ENCODE measurements around the gene UGT1A3. TPM values are rescaled to one million over a fixed set of nuclear protein-coding genes. Genes with fewer than 3 reads are reported as not detected.

The UGT1A3 gene
- total RNA-seq, 1 donor from 2014 or later = not detected

- no peak for DNase-seq (ENCODE audit: low spot score)
- H3K36me3 Mint-ChIP-seq (ENCODE audit: low read depth) = no peaks in the 10 kb centered on the region
- peaks cover 15% of the 10 kb centered on the region for H3K9me3 Mint-ChIP-seq
- no peaks in the 10 kb centered on the region for H3K27me3 Mint-ChIP-seq (ENCODE audit: low read depth)
- no peaks in the 10 kb centered on the region for H3K4me1 Mint-ChIP-seq (ENCODE audit: low read depth)
- no peak overlapping the region for H3K4me3 Mint-ChIP-seq (ENCODE audit: low read depth)
- intact Hi-C loops (cut with micrococcal nuclease) = no loop called here
- H3K27ac Mint-ChIP-seq = no peak overlapping the region
These were observed 26.2 kb downstream of the UGT1A3 start for GRCh38 chr2:233754872-233755611.

GRCh38 chr2:233756429-233757081, 27.7 kb downstream of the UGT1A3 start:
- no peak for DNase-seq (ENCODE audit: low spot score)
- Mint-ChIP-seq H3K4me3 (ENCODE audit: low read depth) (no peak overlapping the region), H3K9me3 (peaks cover 5% of the 10 kb centered on the region), H3K27me3 (ENCODE audit: low read depth) (no peaks in the 10 kb centered on the region), H3K4me1 (ENCODE audit: low read depth) (no peaks in the 10 kb centered on the region), H3K36me3 (ENCODE audit: low read depth) (no peaks in the 10 kb centered on the region), H3K27ac (no peak overlapping the region)
- intact Hi-C loops (cut with micrococcal nuclease) = no loop called here

- no peaks in the 10 kb centered on the region for H3K27me3 Mint-ChIP-seq (ENCODE audit: low read depth)
- no peaks in the 10 kb centered on the region for H3K9me3 Mint-ChIP-seq
- DNase-seq (ENCODE audit: low spot score) = no peak
- intact Hi-C loops (cut with micrococcal nuclease) = no loop called here
- H3K36me3 Mint-ChIP-seq (ENCODE audit: low read depth) = no peaks in the 10 kb centered on the region
- no peak overlapping the region for H3K27ac Mint-ChIP-seq
- H3K4me3 Mint-ChIP-seq (ENCODE audit: low read depth) = no peak overlapping the region
- H3K4me1 Mint-ChIP-seq (ENCODE audit: low read depth) = no peaks in the 10 kb centered on the region
These were observed 29.3 kb downstream of the UGT1A3 start for GRCh38 chr2:233758141-233758540.

GRCh38 chr2:233758849-233759248, 30.0 kb downstream of the UGT1A3 start:
- H3K4me1 Mint-ChIP-seq (ENCODE audit: low read depth) = no peaks in the 10 kb centered on the region
- no peaks in the 10 kb centered on the region for H3K9me3 Mint-ChIP-seq
- no peak overlapping the region for H3K27ac Mint-ChIP-seq
- H3K4me3 Mint-ChIP-seq (ENCODE audit: low read depth) = no peak overlapping the region
- intact Hi-C loops (cut with micrococcal nuclease) = no loop called here
- no peaks in the 10 kb centered on the region for H3K36me3 Mint-ChIP-seq (ENCODE audit: low read depth)
- peaks cover 4% of the 10 kb centered on the region for H3K27me3 Mint-ChIP-seq (ENCODE audit: low read depth)
- no peak for DNase-seq (ENCODE audit: low spot score)

GRCh38 chr2:233760043-233760442, 31.2 kb downstream of the UGT1A3 start, which contains the start of gene UGT1A1:
TSS of gene UGT1A1 (plus strand) at chr2:233760270. CDS start at chr2:233760288, 18 bp downstream.
- Mint-ChIP-seq H3K27me3 (ENCODE audit: low read depth) (peaks cover 6% of the 10 kb centered on the region), H3K4me3 (ENCODE audit: low read depth) (no peak within 1 kb of the TSS), H3K9me3 (no peaks in the 10 kb centered on the region), H3K4me1 (ENCODE audit: low read depth) (peaks cover 3% of the 10 kb centered on the region), H3K27ac (no peak within 1 kb of the TSS), H3K36me3 (ENCODE audit: low read depth) (no peaks in the 10 kb centered on the region)
- DNase-seq (ENCODE audit: low spot score) = no peak
- intact Hi-C loops (cut with micrococcal nuclease) = no loop called here

- no peak for DNase-seq (ENCODE audit: low spot score)
- H3K27ac Mint-ChIP-seq = no peak overlapping the region
- no peak overlapping the region for H3K4me3 Mint-ChIP-seq (ENCODE audit: low read depth)
- H3K9me3 Mint-ChIP-seq = no peaks in the 10 kb centered on the region
- intact Hi-C loops (cut with micrococcal nuclease) = no loop called here
- H3K4me1 Mint-ChIP-seq (ENCODE audit: low read depth) = peaks cover 3% of the 10 kb centered on the region
- peaks cover 6% of the 10 kb centered on the region for H3K27me3 Mint-ChIP-seq (ENCODE audit: low read depth)
- H3K36me3 Mint-ChIP-seq (ENCODE audit: low read depth) = no peaks in the 10 kb centered on the region
These were observed 32.4 kb downstream of the UGT1A3 start for GRCh38 chr2:233761040-233761769.

- Mint-ChIP-seq H3K27ac (no peak overlapping the region), H3K9me3 (no peaks in the 10 kb centered on the region), H3K4me3 (ENCODE audit: low read depth) (no peak overlapping the region), H3K4me1 (ENCODE audit: low read depth) (peaks cover 3% of the 10 kb centered on the region), H3K36me3 (ENCODE audit: low read depth) (no peaks in the 10 kb centered on the region), H3K27me3 (ENCODE audit: low read depth) (peaks cover 6% of the 10 kb centered on the region)
- intact Hi-C loops (cut with micrococcal nuclease) = no loop called here
- DNase-seq (ENCODE audit: low spot score) = no peak
These were observed 35.4 kb downstream of the UGT1A3 start for GRCh38 chr2:233764264-233764663.

GRCh38 chr2:233764761-233765160, 35.9 kb downstream of the UGT1A3 start:
- H3K27ac Mint-ChIP-seq = no peak overlapping the region
- H3K4me3 Mint-ChIP-seq (ENCODE audit: low read depth) = no peak overlapping the region
- H3K36me3 Mint-ChIP-seq (ENCODE audit: low read depth) = no peaks in the 10 kb centered on the region
- peaks cover 6% of the 10 kb centered on the region for H3K27me3 Mint-ChIP-seq (ENCODE audit: low read depth)
- intact Hi-C loops (cut with micrococcal nuclease) = no loop called here
- H3K4me1 Mint-ChIP-seq (ENCODE audit: low read depth) = peaks cover 3% of the 10 kb centered on the region
- DNase-seq (ENCODE audit: low spot score) = no peak
- H3K9me3 Mint-ChIP-seq = no peaks in the 10 kb centered on the region

- H3K36me3 Mint-ChIP-seq (ENCODE audit: low read depth) = no peaks in the 10 kb centered on the region
- no peaks in the 10 kb centered on the region for H3K9me3 Mint-ChIP-seq
- peaks cover 3% of the 10 kb centered on the region for H3K4me1 Mint-ChIP-seq (ENCODE audit: low read depth)
- H3K27ac Mint-ChIP-seq = no peak overlapping the region
- no peak for DNase-seq (ENCODE audit: low spot score)
- peaks cover 6% of the 10 kb centered on the region for H3K27me3 Mint-ChIP-seq (ENCODE audit: low read depth)
- H3K4me3 Mint-ChIP-seq (ENCODE audit: low read depth) = no peak overlapping the region
- intact Hi-C loops (cut with micrococcal nuclease) = no loop called here
These were observed 37.6 kb downstream of the UGT1A3 start for GRCh38 chr2:233766416-233766815.

- intact Hi-C loops (cut with micrococcal nuclease) = no loop called here
- H3K4me3 Mint-ChIP-seq (ENCODE audit: low read depth) = no peak overlapping the region
- H3K4me1 Mint-ChIP-seq (ENCODE audit: low read depth) = peaks cover 3% of the 10 kb centered on the region
- H3K9me3 Mint-ChIP-seq = no peaks in the 10 kb centered on the region
- H3K27ac Mint-ChIP-seq = no peak overlapping the region
- no peaks in the 10 kb centered on the region for H3K36me3 Mint-ChIP-seq (ENCODE audit: low read depth)
- peaks cover 6% of the 10 kb centered on the region for H3K27me3 Mint-ChIP-seq (ENCODE audit: low read depth)
- no peak for DNase-seq (ENCODE audit: low spot score)
These were observed 39.2 kb downstream of the UGT1A3 start for GRCh38 chr2:233768076-233768475.

GRCh38 chr2:233769260-233769659, 40.4 kb downstream of the UGT1A3 start:
- no peak overlapping the region for H3K4me3 Mint-ChIP-seq (ENCODE audit: low read depth)
- H3K27me3 Mint-ChIP-seq (ENCODE audit: low read depth) = peaks cover 2% of the 10 kb centered on the region
- no peaks in the 10 kb centered on the region for H3K36me3 Mint-ChIP-seq (ENCODE audit: low read depth)
- intact Hi-C loops (cut with micrococcal nuclease) = no loop called here
- H3K4me1 Mint-ChIP-seq (ENCODE audit: low read depth) = peaks cover 3% of the 10 kb centered on the region
- H3K9me3 Mint-ChIP-seq = no peaks in the 10 kb centered on the region
- H3K27ac Mint-ChIP-seq = no peak overlapping the region
- no peak for DNase-seq (ENCODE audit: low spot score)

- Mint-ChIP-seq H3K4me1 (ENCODE audit: low read depth) (no peaks in the 10 kb centered on the region), H3K9me3 (peaks cover 4% of the 10 kb centered on the region), H3K36me3 (ENCODE audit: low read depth) (no peaks in the 10 kb centered on the region), H3K27ac (no peak overlapping the region), H3K4me3 (ENCODE audit: low read depth) (no peak overlapping the region), H3K27me3 (ENCODE audit: low read depth) (no peaks in the 10 kb centered on the region)
- no peak for DNase-seq (ENCODE audit: low spot score)
- intact Hi-C loops (cut with micrococcal nuclease) = no loop called here
These were observed 43.3 kb downstream of the UGT1A3 start for GRCh38 chr2:233772153-233772552.

GRCh38 chr2:233772583-233772982, 43.7 kb downstream of the UGT1A3 start:
- intact Hi-C loops (cut with micrococcal nuclease) = no loop called here
- H3K36me3 Mint-ChIP-seq (ENCODE audit: low read depth) = no peaks in the 10 kb centered on the region

More at GRCh38 chr2:233772583-233772982, 43.7 kb downstream of the UGT1A3 start:
- DNase-seq (ENCODE audit: low spot score) = no peak
- Mint-ChIP-seq H3K4me3 (ENCODE audit: low read depth) (no peak overlapping the region), H3K4me1 (ENCODE audit: low read depth) (no peaks in the 10 kb centered on the region), H3K27me3 (ENCODE audit: low read depth) (no peaks in the 10 kb centered on the region), H3K27ac (no peak overlapping the region), H3K9me3 (peaks cover 4% of the 10 kb centered on the region)
